Measurements from ENCODE around the gene CEP57.

Gene CEP57

DNA sequence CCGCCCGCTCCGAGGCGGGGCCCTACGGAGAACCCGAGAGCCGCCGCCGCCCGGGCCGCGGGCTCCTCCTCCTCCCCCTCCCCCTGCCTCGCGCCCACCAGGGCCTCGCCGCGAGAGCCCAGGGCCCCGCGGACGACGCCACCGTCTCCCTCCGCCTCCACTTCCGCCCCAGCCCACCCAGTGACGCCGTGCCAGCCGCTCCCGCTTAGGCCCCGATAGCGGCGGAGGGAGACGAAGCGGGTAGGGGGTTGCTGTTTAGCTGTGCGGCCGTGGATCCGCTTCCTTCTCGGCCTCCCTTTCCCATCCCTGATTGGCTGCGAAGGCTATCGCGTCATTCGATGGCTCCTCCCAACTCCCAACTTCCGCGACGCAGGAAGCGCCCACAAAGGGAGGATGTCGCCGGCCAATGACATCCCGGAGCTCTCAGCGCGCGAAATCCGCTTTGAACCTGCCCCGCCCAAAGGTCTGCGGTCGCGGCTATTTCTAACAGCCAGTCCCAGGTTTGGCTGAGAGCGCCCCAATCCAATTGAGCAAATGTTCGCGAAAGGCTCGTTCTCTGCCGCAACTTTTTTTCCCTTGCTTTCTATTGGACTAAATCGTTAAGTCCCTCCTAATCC, 684 bp upstream of the CEP57 start, which contains the start of gene FAM76B:
Gene FAM76B, minus strand, starts transcription at position 277 of the 617 bp plus-strand sequence. CDS start 304 bp downstream, outside the sequence.
- Histone ChIP-seq H3K4me3 (ENCODE audit: control insufficient read depth in 1 of 7, extremely low read depth in 1 of 7, insufficient read depth in 4 of 7, low read depth in 2 of 7, low read length in 6 of 7) (peak within 1 kb of the TSS; percentile 80 to 98 (median 93)), H3K4me1 (ENCODE audit: control extremely low read depth in 1 of 4, control insufficient read depth in 4 of 4, insufficient read depth in 4 of 4, low read length in 3 of 4) (peaks cover 15 to 30% (median 22%) of the 10 kb centered on the region in 4 experiments), H3K27ac (ENCODE audit: insufficient read depth in 1 of 2, low read depth in 1 of 2, low read length in 2 of 2, poor library complexity in 1 of 2, severe bottlenecking in 2 of 2) (peak within 1 kb of the TSS; percentile 99 to 100), H3K27me3 (replicated peaks in 2 of 5; ENCODE audit: control insufficient read depth in 4 of 5, insufficient read depth in 5 of 5, low read length in 4 of 5) (no peaks in the 10 kb centered on the region), H3K9me3 (ENCODE audit: control extremely low read depth in 1 of 5, control insufficient read depth in 4 of 5, insufficient read depth in 2 of 5, low read depth in 1 of 5, low read length in 4 of 5) (no peaks in the 10 kb centered on the region), H3K36me3 (ENCODE audit: control insufficient read depth in 4 of 4, insufficient read depth in 4 of 4, low read length in 3 of 4) (peaks cover 3 to 23% (median 11%) of the 10 kb centered on the region in 4 experiments)
- CTCF ChIA-PET, result interaction anchor here (1.0 to 3.4 kb wide), 10 partner anchors 10 to 643 kb away, joined by 3 to 21 read pairs (median 4); no protein-coding TSS in a partner anchor
- peak; percentile 100 for DNase-seq
- POLR2A ChIA-PET, result interaction anchor here (0.9 to 1.7 kb wide), 3 partner anchors 639 to 863 kb away, joined by 4 to 5 read pairs (median 5); no protein-coding TSS in a partner anchor
- WGBS (ENCODE audit: insufficient coverage), result 0% methylated on average over 31 of the region's 62 CpGs

DNA sequence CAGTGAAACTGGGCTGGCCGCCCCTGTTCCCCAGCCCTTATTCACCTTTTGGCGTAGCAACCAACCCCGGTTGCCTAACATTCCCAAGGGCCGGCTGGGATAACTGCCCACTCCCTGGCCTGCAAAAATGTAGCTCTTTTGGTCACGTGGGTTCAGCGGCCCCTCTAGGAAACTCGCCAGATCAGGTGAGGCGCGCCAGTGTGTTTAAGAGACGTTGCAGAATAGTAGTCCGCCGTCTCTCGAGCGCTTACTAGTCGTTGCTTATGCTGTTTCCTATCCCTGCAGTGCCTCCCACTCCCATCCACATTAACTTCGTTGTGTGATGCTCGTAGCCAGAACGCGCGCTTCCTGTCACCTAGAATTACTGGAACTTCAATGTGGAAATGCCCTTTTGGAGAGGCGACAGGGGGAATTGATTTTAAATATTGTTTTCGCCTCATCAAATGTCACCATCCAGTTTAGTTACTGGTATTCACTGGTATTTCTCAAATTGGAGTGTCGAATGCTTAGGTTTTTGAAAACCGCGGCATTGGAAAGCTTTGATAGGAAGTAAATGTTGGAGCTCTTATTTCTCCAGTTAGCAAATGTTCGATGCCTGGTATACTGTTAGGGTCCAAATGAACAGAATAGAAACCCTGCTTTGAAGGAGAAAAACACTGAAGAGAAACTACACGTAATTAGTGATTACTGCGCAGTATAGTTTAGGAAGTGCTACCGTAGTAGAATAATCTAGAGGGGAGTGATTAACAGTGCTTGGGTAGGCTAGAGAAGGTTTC, 823 bp downstream of the CEP57 start:
- Histone ChIP-seq H3K9me3 (ENCODE audit: control extremely low read depth in 1 of 5, control insufficient read depth in 4 of 5, insufficient read depth in 2 of 5, low read depth in 1 of 5, low read length in 4 of 5) (no peaks in the 10 kb centered on the region), H3K27me3 (replicated peaks in 2 of 5; ENCODE audit: control insufficient read depth in 4 of 5, insufficient read depth in 5 of 5, low read length in 4 of 5) (no peaks in the 10 kb centered on the region), H3K4me3 (ENCODE audit: control insufficient read depth in 1 of 7, extremely low read depth in 1 of 7, insufficient read depth in 4 of 7, low read depth in 2 of 7, low read length in 6 of 7) (peak overlapping the region; percentile 80 to 98 (median 93)), H3K36me3 (ENCODE audit: control insufficient read depth in 4 of 4, insufficient read depth in 4 of 4, low read length in 3 of 4) (peaks cover 0 to 8% (median 2%) of the 10 kb centered on the region in 4 experiments), H3K27ac (ENCODE audit: insufficient read depth in 1 of 2, low read depth in 1 of 2, low read length in 2 of 2, poor library complexity in 1 of 2, severe bottlenecking in 2 of 2) (peak overlapping the region; percentile 99 to 100), H3K4me1 (ENCODE audit: control extremely low read depth in 1 of 4, control insufficient read depth in 4 of 4, insufficient read depth in 4 of 4, low read length in 3 of 4) (peaks cover 15 to 30% (median 22%) of the 10 kb centered on the region in 4 experiments)
- peak; percentile 49 to 76 (median 72) for DNase-seq
- ChIA-PET POLR2A (interaction anchor here (1.7 kb wide), 1 partner anchor 640 kb away, joined by 5 read pairs; no protein-coding TSS in a partner anchor), CTCF (interaction anchor here (1.0 to 3.4 kb wide), 4 partner anchors 9 to 652 kb away, joined by 3 to 21 read pairs (median 4); no protein-coding TSS in a partner anchor)
- 6% methylated on average over 19 of the region's 29 CpGs for WGBS (ENCODE audit: insufficient coverage)

GRCh38 chr11:95791709-95792033, 1.4 kb downstream of the CEP57 start:
- CTCF ChIA-PET, result interaction anchor here (1.0 to 3.4 kb wide), 5 partner anchors 8 to 653 kb away, joined by 3 to 21 read pairs (median 3); no protein-coding TSS in a partner anchor
- Histone ChIP-seq H3K4me3 (ENCODE audit: control insufficient read depth in 1 of 7, extremely low read depth in 1 of 7, insufficient read depth in 4 of 7, low read depth in 2 of 7, low read length in 6 of 7) (peak overlapping the region in 6 of 7 experiments; percentile 81 to 98 (median 94)), H3K36me3 (ENCODE audit: control insufficient read depth in 4 of 4, insufficient read depth in 4 of 4, low read length in 3 of 4) (peaks cover 0 to 3% (median under 1%) of the 10 kb centered on the region in 4 experiments), H3K27ac (ENCODE audit: insufficient read depth in 1 of 2, low read depth in 1 of 2, low read length in 2 of 2, poor library complexity in 1 of 2, severe bottlenecking in 2 of 2) (peak overlapping the region in 1 of 2 experiments; percentile 100), H3K9me3 (ENCODE audit: control extremely low read depth in 1 of 5, control insufficient read depth in 4 of 5, insufficient read depth in 2 of 5, low read depth in 1 of 5, low read length in 4 of 5) (no peaks in the 10 kb centered on the region), H3K27me3 (replicated peaks in 2 of 5; ENCODE audit: control insufficient read depth in 4 of 5, insufficient read depth in 5 of 5, low read length in 4 of 5) (no peaks in the 10 kb centered on the region), H3K4me1 (ENCODE audit: control extremely low read depth in 1 of 4, control insufficient read depth in 4 of 4, insufficient read depth in 4 of 4, low read length in 3 of 4) (peaks cover 15 to 30% (median 22%) of the 10 kb centered on the region in 4 experiments)
- 68% methylated on average over 7 of the region's 8 CpGs for WGBS (ENCODE audit: insufficient coverage)
- POLR2A ChIA-PET, result no interaction called here
- DNase-seq, result no peak

GRCh38 chr11:95792200-95792599, 1.9 kb downstream of the CEP57 start:
- POLR2A ChIA-PET, result no interaction called here
- Histone ChIP-seq H3K36me3 (ENCODE audit: control insufficient read depth in 4 of 4, insufficient read depth in 4 of 4, low read length in 3 of 4) (peaks cover 0 to 3% (median 2%) of the 10 kb centered on the region in 4 experiments), H3K9me3 (ENCODE audit: control extremely low read depth in 1 of 5, control insufficient read depth in 4 of 5, insufficient read depth in 2 of 5, low read depth in 1 of 5, low read length in 4 of 5) (no peaks in the 10 kb centered on the region), H3K4me1 (ENCODE audit: control extremely low read depth in 1 of 4, control insufficient read depth in 4 of 4, insufficient read depth in 4 of 4, low read length in 3 of 4) (peaks cover 15 to 30% (median 22%) of the 10 kb centered on the region in 4 experiments), H3K27ac (ENCODE audit: insufficient read depth in 1 of 2, low read depth in 1 of 2, low read length in 2 of 2, poor library complexity in 1 of 2, severe bottlenecking in 2 of 2) (peak overlapping the region in 1 of 2 experiments; percentile 100), H3K4me3 (ENCODE audit: control insufficient read depth in 1 of 7, extremely low read depth in 1 of 7, insufficient read depth in 4 of 7, low read depth in 2 of 7, low read length in 6 of 7) (peak overlapping the region in 3 of 7 experiments; percentile 81 to 97 (median 93)), H3K27me3 (replicated peaks in 2 of 5; ENCODE audit: control insufficient read depth in 4 of 5, insufficient read depth in 5 of 5, low read length in 4 of 5) (no peaks in the 10 kb centered on the region)
- CTCF ChIA-PET, result interaction anchor here (1.0 to 1.5 kb wide), 3 partner anchors 7 to 653 kb away, joined by 3 read pairs; no protein-coding TSS in a partner anchor
- DNase-seq, result no peak
- WGBS (ENCODE audit: insufficient coverage), result 100% methylated on average over 6 of the region's 8 CpGs

GRCh38 chr11:95792700-95793099, 2.4 kb downstream of the CEP57 start:
- Histone ChIP-seq H3K27me3 (replicated peaks in 2 of 5; ENCODE audit: control insufficient read depth in 4 of 5, insufficient read depth in 5 of 5, low read length in 4 of 5) (no peaks in the 10 kb centered on the region), H3K27ac (ENCODE audit: insufficient read depth in 1 of 2, low read depth in 1 of 2, low read length in 2 of 2, poor library complexity in 1 of 2, severe bottlenecking in 2 of 2) (no peak overlapping the region), H3K36me3 (ENCODE audit: control insufficient read depth in 4 of 4, insufficient read depth in 4 of 4, low read length in 3 of 4) (peaks cover 0 to 3% (median 2%) of the 10 kb centered on the region in 4 experiments), H3K4me3 (ENCODE audit: control insufficient read depth in 1 of 7, extremely low read depth in 1 of 7, insufficient read depth in 4 of 7, low read depth in 2 of 7, low read length in 6 of 7) (peak overlapping the region in 1 of 7 experiments; percentile 14), H3K4me1 (ENCODE audit: control extremely low read depth in 1 of 4, control insufficient read depth in 4 of 4, insufficient read depth in 4 of 4, low read length in 3 of 4) (peaks cover 15 to 30% (median 22%) of the 10 kb centered on the region in 4 experiments), H3K9me3 (ENCODE audit: control extremely low read depth in 1 of 5, control insufficient read depth in 4 of 5, insufficient read depth in 2 of 5, low read depth in 1 of 5, low read length in 4 of 5) (no peaks in the 10 kb centered on the region)
- DNase-seq, result no peak
- 100% methylated on average over 4 of the region's 7 CpGs for WGBS (ENCODE audit: insufficient coverage)
- ChIA-PET POLR2A (no interaction called here), CTCF (interaction anchor here (1.5 kb wide), 1 partner anchor 54 kb away, joined by 3 read pairs; no protein-coding TSS in a partner anchor)

DNA sequence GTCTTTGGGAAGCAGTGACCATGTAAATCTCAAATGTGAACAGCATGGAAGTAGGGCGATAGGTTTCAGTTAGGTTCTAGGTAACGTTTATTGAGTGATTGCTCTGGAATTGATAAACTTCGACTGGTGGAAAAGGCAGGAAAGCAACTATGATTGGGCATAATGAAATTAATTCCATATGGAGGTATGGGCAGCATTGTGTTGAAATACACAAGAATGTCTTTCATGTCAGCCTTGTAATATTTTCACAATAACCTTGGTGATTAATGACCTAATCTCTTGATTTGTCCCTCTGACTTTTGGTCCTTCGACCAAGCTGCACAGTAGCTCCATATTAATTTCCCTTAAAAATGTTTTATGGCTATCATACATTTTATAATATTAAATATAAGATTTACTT, 2.8 kb downstream of the CEP57 start:
- Histone ChIP-seq H3K4me3 (ENCODE audit: control insufficient read depth in 1 of 7, extremely low read depth in 1 of 7, insufficient read depth in 4 of 7, low read depth in 2 of 7, low read length in 6 of 7) (peak overlapping the region in 1 of 7 experiments; percentile 14), H3K9me3 (ENCODE audit: control extremely low read depth in 1 of 5, control insufficient read depth in 4 of 5, insufficient read depth in 2 of 5, low read depth in 1 of 5, low read length in 4 of 5) (no peaks in the 10 kb centered on the region), H3K4me1 (ENCODE audit: control extremely low read depth in 1 of 4, control insufficient read depth in 4 of 4, insufficient read depth in 4 of 4, low read length in 3 of 4) (peaks cover 15 to 26% (median 20%) of the 10 kb centered on the region in 4 experiments), H3K36me3 (ENCODE audit: control insufficient read depth in 4 of 4, insufficient read depth in 4 of 4, low read length in 3 of 4) (peaks cover 0 to 3% (median 2%) of the 10 kb centered on the region in 4 experiments), H3K27me3 (replicated peaks in 2 of 5; ENCODE audit: control insufficient read depth in 4 of 5, insufficient read depth in 5 of 5, low read length in 4 of 5) (no peaks in the 10 kb centered on the region), H3K27ac (ENCODE audit: insufficient read depth in 1 of 2, low read depth in 1 of 2, low read length in 2 of 2, poor library complexity in 1 of 2, severe bottlenecking in 2 of 2) (no peak overlapping the region)
- 95% methylated on average over 3 of the region's 4 CpGs for WGBS (ENCODE audit: insufficient coverage)
- ChIA-PET CTCF (interaction anchor here (1.5 kb wide), 1 partner anchor 54 kb away, joined by 3 read pairs; no protein-coding TSS in a partner anchor), POLR2A (no interaction called here)
- DNase-seq, result no peak
